ENCODE data around the gene MARVELD1.

DNA sequence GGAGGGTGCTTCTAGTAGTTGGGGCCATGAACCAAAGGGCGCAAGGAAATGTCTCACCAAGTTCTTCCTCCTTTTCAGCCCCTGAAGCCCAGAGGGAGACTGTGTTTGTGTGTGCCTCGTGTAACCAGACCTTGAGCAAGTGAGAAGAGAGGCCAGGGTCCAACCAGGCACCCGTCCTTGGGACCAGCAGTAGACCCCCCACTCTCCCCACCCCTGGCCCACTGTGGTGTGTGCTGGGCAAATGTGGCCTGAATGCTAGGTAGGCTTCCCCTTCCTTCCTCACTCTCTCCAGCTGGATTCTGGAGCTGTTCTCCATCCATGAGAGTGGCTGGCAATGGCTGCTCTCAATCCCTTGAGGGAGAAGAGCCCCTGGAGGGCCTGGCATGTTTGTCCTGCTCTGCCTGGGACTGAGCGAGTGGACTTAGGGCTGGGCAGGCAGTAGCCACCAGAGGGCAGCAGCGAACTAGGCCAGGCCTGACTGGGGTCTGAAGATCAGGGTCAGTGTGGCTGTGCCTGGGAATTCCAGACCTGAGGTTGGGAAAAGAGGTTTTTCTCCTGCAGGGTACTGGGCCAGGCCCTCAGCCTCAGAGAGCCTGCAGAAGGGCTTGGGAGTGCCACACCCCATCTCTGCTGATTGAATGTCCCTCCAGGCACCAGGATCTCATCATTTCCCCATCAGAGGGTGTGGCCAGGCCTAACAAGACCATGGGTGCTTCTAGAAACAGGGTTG is 45.8 kb downstream of the MARVELD1 start:
- TF ChIP-seq, protein P1, sequence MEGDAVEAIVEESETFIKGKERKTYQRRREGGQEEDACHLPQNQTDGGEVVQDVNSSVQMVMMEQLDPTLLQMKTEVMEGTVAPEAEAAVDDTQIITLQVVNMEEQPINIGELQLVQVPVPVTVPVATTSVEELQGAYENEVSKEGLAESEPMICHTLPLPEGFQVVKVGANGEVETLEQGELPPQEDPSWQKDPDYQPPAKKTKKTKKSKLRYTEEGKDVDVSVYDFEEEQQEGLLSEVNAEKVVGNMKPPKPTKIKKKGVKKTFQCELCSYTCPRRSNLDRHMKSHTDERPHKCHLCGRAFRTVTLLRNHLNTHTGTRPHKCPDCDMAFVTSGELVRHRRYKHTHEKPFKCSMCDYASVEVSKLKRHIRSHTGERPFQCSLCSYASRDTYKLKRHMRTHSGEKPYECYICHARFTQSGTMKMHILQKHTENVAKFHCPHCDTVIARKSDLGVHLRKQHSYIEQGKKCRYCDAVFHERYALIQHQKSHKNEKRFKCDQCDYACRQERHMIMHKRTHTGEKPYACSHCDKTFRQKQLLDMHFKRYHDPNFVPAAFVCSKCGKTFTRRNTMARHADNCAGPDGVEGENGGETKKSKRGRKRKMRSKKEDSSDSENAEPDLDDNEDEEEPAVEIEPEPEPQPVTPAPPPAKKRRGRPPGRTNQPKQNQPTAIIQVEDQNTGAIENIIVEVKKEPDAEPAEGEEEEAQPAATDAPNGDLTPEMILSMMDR (conservative IDR thresholded peaks at IDR 0.05; ENCODE audit: low read depth, low read length): peak; percentile 83
- TF ChIP-seq EZH2 (IDR thresholded peaks at IDR 0.05; ENCODE audit: borderline replicate concordance, low read depth, low read length, poor library complexity, severe bottlenecking): no peak

All from A673 (cell line).